HG03520 (cell line): ENCODE measurements around the gene SLC47A2.
"Not testable (repeated sequence)": the region's sequence is repeated elsewhere in the genome, so short reads cannot be mapped to it uniquely, and the experiment has no call there.

ENCODE experiments used
- ATAC-seq: cut with Tn5 transposase; IDR thresholded peaks from one replicate; pipeline ENCODE4 v1.9.1; 2021; ENCODE audit warnings: mild to moderate bottlenecking, moderate library complexity; ENCODE audit not compliant: unreplicated experiment

SLC47A2 gene

DNA sequence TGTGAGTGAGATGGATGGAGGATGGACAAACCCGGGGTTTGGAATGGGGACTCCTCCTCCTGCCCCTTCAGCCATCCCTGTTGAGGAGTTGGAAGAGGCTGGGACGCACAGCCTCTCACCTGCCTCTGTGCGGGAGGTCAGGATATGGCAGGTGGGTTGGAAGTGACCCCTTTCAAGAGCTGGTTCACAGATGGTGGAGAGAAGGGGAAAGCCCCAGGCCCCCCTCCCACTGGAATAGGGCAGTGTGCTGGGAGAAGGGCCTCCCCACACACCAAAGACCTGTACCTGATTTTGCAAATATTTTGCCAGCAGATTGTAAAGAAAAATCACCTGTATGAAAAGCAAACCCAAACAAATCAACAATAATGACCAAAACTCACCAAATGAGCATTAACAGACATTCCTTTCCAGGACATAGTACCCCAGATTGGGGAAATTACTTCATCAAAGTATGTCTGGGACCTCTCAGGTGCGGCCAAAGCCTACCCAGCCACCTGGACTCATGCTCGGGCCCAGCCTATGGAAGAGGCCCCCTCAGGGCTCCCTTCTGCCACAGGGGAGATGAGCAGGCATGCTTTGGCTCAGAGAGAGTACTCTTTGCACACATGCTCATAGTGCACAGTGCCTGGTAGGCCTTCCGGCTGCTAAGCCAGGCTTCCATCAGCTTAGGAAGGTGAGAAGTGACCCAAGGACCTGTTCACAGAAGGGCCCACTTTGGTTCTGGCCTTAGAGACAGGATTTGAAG lies 7.8 kb downstream of the SLC47A2 start:
- ATAC-seq: no peak

DNA sequence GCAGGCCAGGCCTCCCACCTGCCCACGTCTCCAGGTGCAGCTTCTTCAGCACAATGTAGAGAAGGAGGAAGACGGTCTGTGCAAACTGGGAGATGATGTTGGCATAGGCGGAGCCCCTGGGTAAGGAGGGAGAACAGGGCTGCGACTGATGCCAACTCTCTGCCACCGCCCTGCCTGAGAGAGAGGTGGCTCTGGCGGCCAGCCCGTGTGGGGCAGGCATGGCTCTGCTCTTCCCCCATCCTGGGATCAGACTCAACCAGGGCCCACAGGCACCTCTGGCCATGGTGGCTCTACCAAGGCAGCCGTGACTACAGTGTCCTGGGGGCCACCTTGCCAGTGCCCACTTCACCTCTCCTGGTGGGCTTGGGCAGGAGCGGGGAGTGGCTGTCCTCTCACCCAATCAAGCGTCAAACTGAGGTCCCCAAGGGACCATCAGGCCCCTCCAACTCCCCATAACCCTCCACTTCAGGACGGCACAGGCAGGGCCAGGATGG lies 8.6 kb downstream of the SLC47A2 start:
- no peak for ATAC-seq

DNA sequence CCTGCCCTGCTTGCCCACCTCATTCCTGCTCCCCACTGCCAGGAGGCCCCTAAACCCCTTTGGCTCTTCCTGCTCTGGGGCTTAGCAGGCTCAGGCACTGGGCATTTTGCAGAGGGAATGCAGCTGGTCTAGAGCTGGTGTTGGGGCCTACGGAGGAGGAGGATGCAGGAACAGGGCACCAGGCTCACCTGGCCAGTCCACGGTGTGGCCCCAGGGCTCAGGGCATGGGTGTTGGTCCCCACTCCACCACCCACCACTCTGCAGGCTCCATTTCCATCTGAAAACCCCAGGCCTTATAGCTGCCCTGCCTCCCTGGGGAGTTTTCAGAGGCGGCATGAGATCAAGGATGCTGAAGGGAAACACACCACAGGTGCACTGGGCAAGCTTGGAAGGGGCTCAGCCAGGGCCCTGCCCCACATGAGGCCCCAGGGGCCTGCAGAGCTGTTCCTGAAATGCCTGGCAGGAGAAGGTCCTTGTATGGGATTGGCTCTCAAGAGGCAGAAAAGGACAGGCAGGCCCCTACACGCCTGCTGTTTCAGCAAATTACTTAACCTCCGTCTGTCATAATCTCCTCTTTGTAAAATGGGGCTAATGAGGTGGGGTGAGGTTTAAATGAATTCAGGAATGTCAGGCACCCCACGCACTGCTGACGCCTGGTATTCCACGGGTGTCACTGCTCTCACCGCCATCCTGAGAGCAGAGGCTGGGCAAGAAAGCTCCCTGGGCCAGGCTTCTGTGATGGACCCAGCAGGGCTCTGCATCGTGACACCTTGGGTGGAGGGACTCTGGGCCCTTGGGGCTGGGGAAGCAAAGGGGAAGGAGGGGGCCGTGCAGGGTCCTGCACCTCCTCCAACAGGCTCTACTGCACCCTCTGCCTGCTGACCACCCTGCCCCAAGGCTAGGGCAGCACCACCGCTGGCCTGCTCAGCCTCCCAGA lies 9.3 kb downstream of the SLC47A2 start:
- ATAC-seq: no peak

DNA sequence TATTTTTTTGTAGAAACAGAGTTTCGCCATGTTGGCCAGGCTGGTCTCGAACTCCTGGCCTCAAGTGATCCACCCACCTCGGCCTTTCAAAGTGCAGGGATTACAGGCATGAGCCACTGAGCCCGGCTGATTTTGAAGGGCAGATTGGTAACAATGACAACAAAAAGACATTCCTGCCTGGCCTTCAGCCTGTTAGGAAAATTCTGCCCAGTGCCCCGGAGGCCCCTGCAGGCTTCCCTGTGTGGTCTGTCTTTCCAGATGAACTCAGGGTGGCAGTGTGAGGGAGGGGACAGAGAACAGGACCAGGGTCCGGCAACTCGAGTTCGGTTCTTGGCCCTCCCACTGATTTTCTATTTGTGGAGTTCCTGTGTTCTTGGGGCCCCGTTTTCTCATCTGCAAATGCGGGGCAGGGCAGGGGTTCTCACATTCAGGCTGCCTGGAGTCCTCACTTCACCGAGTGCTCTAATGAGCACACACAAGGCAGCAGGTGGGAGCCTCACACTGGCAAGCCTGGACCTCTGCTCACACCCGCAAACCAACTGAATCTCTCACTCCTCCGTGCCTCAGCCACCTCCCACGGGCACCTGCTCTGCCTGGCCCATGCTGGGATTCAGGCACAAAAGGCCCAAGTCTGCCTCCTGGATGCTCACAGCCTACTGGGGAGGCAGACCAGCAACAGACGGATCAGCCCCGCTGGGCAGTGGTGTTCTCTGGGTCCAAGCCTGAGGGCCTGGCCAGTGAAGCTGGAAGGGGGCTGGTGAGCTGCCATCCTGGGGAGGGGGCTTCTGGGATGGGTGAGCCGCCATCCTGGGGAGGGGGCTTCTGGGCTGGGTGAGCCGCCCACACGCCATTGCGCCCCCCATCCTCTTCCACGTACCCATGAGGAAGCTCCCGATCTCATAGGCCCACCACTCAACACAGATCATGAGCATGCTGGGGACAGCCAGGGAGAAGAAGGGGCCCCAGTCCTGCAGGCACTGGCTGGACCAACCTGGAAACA lies 10.3 kb downstream of the SLC47A2 start:
- no peak for ATAC-seq

DNA sequence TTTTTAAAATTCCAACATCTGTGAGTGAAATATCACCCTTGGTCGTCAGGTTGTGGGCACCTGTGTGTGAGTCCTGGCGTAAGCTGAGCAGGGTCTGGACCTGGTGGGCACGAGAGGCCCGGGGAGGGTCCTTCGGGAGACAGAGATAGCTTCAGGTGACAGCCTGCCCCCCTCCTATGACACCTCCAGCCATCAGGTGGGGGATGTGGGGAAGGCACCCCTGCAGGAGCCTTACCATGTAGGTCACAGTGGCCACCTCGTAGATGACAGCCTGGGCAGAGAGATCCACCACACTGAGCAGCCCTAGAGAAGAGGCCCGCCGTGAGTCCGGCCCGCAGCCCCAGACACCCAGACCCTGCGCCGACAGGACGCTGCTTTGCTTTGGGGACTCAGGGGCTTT lies 11.2 kb downstream of the SLC47A2 start:
- ATAC-seq: no peak

DNA sequence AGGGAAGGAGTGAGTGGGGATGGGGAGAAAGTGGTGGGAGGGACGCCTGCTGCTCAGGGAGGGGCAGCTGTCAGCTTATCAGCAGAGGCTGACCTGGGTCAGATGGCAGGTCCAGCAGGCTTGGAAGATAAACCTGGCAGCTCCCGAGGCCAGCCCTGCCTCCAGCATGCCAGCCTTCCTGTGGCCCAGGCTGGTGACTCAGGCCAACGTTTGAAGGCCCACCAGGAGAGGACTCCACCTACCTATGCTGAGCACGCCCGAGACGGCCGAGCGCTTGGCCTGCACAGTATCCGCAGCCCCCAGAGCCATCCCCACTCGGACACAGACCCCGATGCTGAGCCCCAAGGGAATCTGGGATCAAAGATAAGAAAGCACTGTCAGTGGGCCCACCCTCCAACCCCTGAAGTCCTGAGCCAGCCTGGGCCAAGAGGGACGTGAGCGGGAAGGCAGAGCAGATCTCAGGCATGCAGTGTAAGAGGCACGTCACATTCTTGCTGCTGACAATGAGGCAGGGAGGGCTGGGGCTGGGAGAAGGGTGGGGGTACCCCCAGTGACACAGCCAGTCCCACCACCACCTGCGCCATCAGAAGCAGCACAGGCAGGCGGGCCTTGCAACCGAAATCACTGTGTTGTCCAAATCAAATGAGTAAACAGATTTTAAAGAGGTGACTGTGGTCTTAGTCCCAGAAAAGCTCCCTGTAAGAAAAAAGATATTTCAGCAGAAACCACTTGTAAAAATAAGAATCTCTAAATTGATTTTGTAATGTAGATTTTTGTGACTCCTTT lies 12.4 kb downstream of the SLC47A2 start:
- no peak for ATAC-seq

DNA sequence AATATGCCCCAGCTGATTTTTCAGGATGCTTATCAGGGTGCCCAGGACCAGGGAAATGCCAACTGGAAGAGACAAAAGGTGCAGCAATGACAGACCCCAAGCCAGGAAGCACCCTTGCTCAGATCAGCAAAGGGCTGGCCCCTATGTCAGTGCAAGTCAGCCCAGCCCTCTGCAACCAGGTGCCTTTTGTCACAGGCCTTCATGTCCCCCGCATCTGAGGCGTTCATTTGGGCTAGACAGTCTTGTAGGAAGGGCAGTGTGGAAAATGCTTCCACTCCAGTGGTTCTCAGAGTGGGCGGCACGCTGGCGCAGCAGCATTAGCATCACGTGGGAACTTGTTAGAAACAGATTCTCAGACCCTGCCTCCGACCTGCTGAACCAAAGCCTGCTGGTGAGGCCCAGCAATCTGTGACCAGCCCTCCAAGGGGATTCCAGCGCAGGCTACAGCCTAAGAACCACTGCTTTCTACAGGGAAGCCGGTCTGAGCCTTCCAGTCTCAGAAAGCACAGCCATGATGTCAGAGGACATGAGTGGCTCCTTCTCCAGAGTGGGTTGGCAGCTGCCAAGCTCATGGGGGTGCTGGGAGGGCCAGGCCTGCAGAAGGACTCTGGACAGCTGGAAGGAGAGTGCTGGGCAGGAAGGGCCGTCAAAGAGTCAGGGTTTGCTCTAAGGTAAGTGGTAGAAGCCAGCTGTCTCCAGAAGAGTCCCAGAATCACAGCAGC lies 13.1 kb downstream of the SLC47A2 start:
- ATAC-seq: no peak

DNA sequence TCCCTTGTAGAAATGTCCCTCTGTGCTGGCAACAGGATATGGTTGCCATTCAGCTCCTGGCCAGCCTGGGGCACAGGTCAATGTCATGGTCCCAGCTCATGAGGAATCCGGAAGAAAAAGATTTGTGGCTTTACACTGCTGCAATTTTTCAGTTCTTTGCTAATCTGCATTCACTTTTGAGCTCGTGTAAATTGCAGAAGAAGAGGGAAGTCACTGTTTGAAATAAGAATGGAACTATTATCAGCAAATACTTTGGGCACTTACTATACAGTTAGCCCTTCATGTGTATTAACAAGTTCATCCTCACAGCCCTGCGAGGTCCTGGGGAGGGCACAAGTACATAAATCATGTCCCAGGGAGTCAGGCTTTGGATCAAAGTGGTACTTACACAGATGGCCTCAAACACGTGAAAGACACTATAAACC lies 14.2 kb downstream of the SLC47A2 start:
- ATAC-seq: no peak

DNA sequence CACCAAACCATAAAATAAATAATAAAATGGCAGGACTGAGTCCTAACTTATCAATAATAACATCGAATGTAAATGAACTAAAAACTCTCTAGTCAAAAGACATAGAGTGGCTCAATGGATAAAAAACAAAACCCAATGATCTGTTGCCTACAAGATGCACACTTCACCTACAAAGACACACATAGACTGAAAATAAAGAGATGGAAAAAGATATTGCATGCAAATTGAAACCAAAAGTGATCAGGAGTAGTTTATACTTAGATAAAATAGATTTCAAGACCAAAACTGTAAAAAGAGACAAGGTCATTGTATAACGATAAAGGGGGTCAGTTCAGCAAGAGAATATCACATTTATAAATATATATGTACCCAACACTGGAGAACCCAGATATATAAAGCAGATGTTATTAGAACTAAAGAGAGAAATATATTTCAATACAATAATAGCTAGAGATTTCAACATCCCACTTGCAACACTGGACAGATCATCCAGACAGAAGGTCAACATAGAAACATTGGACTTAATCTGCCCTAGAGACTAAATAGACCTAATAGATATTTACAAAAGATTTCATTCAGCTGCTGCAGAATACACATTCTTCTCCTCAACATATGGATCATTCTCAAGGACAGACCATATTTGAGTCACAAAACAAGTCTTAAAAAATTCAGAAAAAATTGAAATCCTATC lies 29.8 kb downstream of the SLC47A2 start:
- ATAC-seq: no peak

DNA sequence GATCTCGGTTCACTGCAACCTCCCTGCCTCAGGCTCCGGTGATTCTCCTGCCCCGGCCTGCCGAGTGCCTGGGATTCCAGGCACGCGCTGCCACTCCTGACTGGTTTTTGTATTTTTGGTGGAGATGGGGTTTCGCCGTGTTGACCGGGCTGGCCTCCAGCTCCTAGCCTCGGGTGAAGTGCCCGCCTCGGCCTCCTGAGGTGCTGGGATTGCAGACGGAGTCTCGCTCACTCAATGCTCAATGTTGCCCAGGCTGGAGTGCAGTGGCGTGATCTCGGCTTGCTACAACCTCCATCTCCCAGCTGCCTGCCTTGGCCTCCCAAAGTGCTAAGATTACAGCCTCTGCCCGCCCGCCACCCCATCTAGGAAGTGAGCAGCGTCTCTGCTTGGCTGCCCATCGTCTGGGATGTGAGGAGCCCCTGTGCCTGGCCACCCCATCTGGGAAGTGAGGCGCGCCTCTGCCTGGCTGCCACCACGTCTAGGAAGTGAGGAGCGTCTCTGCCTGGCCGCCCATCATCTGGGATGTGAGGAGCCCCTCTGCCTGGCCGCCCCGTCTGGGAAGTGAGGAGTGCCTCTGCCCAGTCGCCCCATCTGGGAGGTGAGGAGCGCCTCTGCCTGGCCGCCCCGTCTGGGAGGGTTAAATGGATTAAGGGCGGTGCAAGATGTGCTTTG lies 31.3 kb downstream of the SLC47A2 start:
- not testable (repeated sequence) for ATAC-seq

DNA sequence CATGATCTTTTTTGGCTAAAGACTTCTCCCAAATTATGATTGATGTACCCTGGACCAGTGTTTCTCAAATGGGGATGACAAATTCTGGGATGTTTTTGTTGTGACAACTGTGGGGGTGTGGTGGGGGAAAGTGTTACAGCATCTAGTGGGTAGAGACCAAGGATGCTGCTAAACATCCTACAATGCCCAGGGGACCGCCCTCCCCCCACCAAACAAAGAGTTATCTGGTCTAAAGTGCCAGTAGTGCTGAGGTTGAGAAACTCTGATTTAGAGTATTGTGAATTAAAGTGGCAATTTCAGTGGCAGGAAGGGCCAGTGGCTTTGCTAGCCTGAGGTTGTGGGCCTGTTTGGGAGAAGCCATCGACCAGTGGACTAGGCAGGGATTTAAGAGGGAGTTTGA lies 33.3 kb downstream of the SLC47A2 start:
- no peak for ATAC-seq

DNA sequence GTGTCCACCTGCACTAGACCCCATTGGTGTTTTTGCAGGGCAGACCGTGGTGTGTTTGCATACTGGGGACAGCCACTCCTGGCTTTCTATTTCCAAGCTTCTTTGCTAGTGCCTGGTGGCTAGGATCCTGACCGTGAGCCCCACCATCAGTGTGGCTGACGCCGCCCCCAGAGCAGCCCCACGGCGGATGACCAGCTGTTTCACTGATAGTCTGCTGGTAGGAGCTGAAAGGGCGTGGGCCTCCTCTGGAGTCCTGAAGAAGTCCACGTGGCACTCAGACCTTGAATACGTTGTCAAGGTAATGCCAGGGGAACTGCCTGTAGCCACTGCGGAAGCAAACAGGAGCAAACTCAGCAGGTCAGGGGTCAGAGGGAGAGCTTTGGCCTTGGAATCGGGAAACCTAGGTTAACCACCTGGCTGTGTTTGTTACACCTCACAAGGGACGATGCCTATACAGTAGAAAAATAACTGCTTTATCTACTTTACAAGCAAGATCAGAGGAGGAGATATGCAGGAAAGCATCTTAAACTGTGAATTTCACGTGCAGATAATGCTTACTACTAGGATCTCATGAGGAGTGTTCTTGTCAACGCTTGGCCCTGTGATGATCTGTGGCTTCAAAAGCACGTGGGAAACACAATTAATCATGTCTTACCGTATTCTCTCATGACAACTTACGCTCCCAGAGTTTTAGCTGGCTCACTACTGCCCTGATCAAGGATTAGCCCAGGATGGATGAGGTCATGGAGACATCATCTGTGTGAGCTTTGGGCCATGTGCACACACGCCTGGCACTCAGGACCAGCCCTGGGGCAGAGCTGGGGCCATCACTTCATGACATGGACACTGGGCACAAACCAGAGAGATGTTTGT lies 37.6 kb downstream of the SLC47A2 start:
- ATAC-seq: no peak

DNA sequence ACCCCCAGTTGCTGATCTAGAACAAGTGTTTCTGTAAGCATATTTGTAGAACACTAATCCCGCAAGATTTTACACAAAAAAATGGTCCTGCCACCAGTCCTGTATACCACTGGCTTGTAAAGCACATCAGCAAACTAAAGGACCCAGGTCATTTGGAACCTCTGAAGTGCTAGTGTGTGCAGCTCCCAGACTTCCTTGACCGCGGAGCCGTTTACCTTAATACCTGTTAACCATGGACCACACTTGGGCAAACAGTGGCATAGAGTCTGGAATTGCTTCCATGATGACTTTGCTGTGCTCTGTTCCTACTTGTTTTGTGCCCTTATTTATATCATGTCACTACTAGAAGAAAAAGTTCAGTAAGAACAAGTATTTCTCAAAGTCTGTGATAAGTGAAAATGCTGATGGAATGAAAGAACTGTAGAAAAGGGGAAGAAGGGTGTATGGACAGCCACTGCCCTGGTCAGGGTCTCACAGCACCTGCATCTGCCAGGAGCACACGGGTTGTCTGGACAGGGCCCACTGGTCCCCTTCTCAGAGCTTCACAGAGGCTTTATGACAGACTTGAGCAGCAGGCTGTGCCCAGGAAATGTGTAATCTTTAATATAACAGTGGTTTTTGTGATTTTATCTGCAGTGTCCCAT lies 38.5 kb downstream of the SLC47A2 start:
- ATAC-seq: no peak

DNA sequence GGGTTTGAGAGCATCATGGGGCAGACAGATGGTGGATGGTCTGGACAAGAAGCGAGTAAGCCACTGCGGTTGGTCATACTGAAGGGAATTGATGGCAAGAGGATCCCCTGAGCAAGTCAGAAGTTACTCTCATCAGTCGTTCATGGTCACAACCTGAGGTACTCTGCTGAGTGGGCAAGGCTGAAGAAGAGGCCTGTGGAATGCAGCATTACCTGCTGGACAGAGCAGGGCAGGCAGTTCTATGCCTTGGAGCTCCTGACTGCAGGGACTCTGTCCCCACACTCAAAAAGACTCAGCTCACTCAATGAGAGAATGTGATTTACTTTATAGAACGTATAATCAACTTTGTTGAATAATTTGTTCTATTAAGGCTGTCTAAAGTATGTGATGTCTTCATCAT lies 39.5 kb downstream of the SLC47A2 start:
- ATAC-seq: no peak

DNA sequence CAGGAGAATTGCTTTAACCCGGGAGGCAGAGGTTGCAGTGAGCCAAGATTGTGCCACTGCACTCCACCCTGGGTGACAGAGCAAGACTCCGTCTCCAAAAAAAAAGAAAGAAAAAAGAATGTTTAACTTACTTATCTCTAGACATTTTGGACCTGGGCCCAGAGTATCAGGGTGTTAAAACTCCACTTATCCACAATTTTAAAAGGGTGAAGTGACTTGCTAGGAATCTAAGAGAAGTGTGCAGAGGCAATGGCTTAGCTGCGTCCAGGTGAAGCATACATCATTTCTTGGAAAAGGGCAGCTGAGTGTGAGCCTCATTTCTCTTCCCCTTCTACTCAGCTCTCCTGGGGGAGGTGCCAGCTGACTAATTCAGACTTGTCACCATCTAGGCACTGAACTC lies 42.8 kb downstream of the SLC47A2 start:
- ATAC-seq: no peak

DNA sequence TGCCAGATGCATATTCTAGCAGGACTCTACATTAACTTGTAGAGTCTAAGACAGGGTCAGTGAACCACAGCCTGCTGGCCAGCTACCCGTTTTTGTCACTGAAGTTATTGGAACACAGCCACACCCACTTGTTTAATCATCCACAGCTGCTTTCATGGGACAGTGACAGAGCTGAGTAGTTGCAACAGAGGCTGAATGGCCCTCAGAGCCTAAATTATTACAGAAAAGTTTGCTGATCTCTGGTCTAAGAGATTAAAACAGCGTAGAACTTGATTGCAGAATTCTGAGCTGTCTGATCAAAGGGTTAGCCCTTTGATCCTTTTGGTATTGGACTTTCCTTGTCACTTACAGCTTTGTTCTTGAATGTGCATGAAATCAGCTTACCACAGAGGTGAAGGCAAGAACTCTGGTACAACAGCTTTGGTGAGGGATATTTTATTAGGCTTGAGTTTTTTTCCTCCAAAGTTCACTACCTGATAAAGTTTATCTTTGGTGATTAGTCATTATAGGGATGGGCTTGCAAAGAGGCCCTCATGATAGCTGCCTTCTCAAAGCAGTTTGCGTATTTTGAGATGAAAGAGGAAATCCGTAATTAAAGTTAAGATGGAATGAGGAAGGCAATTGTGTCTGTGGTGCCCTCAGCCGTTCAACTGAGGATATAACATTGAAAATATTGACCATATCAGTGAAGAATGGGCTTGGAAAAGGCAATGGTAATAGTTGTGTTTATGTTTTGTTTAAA lies 44.2 kb downstream of the SLC47A2 start:
- ATAC-seq: no peak
